C4-2B (cell line): ENCODE data around the gene OTC.

ENCODE experiments used
- H3K27ac ChIP-seq: fragments of 450-650 bp; 2 replicates; pipeline ENCODE4 v1.5.1; 2017
- ZFX ChIP-seq: fragments of 450-650 bp; IDR thresholded peaks from 2 replicates; pipeline ENCODE4 v1.6.1; 2017
- TF ChIP-seq, protein P1 (sequence below): fragments of 450-650 bp; conservative IDR thresholded peaks from 2 replicates; pipeline ENCODE4 v1.5.1; 2017; ENCODE audit warnings: mild to moderate bottlenecking

OTC gene

DNA sequence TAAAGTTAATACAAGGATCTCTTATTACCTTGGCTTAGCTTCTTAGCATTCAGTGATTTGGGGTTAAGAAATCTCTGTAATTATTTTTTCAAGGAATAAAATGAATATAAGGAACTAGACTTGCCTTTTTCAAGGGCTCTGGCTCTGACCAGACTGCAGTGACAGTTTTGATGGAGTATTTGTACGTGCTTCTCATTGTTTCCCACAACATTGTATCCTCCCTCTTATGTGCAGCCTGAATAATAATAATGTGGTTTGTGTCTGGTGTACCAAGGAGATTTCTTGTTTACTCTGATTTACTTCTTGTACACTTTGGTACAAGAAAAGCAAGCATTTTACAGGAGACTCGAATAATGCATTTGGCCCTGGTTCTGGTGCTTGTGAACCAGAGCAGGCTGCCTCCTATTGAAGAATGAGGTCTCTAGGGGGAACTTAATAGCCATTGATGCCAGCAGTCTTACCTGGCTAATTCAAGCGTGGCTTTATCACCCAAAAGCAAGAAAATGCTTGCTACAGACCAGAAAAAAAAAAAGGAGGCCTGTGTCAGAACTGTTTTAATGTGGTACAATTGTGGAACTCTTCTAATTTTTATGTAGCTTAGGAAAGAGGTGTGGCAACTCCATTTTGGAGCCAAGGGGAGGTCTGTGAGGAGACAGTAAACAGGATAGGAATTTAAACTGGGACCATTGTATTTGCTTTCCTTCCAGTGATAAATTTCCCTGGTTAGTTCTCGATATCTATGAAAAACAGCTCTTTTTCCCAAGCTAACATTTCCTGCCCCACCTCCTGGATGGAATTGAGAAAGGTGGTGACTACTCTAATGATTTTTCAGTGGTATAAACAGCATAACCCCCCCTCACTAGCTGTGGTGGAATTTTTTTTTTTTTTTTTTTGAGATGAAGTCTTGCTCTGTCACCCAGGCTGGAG lies 5.6 kb downstream of the OTC start:
- TF ChIP-seq ZFX: no peak
- TF ChIP-seq, protein P1, sequence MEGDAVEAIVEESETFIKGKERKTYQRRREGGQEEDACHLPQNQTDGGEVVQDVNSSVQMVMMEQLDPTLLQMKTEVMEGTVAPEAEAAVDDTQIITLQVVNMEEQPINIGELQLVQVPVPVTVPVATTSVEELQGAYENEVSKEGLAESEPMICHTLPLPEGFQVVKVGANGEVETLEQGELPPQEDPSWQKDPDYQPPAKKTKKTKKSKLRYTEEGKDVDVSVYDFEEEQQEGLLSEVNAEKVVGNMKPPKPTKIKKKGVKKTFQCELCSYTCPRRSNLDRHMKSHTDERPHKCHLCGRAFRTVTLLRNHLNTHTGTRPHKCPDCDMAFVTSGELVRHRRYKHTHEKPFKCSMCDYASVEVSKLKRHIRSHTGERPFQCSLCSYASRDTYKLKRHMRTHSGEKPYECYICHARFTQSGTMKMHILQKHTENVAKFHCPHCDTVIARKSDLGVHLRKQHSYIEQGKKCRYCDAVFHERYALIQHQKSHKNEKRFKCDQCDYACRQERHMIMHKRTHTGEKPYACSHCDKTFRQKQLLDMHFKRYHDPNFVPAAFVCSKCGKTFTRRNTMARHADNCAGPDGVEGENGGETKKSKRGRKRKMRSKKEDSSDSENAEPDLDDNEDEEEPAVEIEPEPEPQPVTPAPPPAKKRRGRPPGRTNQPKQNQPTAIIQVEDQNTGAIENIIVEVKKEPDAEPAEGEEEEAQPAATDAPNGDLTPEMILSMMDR: no peak
- no peak overlapping the region for H3K27ac ChIP-seq

DNA sequence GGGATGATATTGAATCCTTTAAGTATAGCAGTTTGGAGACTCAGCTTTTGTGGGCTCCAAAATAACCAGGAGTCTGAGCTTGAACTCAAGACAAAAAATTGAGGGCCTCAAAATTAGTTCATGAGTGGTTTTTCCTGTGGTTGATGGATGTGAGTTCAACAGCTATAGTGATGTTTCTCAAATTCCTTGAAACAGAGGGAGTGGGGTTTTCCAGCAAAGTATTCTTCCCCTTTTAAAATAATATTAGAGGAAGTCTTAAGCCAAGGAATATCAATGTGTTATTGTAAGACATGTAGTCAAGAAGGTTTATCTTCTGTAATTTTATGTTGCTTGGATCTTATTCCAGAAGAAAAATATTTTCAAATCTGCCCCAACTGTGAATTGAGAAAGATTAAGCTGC lies 10.6 kb downstream of the OTC start:
- H3K27ac ChIP-seq: no peak overlapping the region
- no peak for TF ChIP-seq ZFX
- TF ChIP-seq, protein P1: no peak

DNA sequence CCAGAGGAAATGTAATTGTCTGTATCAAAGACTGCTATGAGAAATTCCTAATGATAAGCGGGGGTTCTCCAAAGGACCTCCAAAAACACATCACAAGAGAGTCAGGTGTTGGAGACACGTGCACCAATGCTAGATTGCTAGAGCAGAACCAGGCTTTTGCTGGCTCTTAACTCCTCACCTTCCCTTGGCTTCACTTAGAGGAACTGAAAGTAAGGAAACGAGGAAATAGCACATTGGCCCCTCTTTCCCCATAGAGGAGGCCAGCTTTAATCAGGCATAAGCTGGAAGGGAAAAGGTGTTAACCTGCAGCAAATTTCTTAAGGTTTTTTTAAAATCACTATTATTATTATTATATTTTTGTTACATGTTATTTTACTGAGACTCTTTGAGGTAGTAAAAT lies 13.6 kb downstream of the OTC start:
- no peak overlapping the region for H3K27ac ChIP-seq
- TF ChIP-seq, protein P1: no peak
- no peak for TF ChIP-seq ZFX

DNA sequence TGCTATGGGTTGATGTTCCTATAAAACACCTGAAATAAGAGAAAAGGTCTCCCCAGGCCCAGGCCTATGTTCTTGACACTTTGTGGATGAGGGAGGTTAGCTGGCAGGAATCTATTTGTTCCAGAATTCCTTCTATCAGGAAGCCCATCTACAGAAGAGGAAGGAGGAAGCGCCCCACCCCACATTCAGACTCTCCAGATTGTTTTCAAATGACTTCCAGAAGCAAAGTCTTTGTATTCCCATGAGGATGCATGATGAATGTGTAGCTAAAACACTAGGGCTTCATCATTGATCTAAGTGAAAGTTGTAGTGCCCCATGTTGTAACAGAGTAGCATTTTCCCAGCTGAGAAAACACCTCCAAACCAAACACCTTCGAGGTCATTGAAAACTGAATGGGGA lies 16.4 kb downstream of the OTC start:
- TF ChIP-seq, protein P1: no peak
- TF ChIP-seq ZFX: no peak
- H3K27ac ChIP-seq: no peak overlapping the region

DNA sequence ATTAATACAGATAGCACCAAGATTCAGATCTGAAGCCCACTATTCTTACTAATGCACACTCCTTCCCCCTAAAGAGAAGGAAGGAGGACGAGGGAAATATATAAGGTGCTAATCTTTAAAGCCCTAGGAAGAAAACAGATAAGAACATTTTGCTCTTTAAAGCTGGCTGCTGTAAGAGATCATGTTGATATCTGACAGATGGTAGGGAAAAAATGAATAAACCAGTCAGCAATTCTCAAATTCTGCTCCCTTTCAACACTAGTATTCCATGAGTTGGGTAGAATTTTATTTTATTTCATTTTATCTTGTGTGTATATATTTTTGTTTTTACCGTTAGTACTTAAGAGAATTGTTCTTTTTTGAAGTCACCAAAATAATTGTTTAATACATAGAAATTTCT lies 19.2 kb downstream of the OTC start:
- H3K27ac ChIP-seq: no peak overlapping the region
- TF ChIP-seq, protein P1: no peak
- no peak for TF ChIP-seq ZFX

DNA sequence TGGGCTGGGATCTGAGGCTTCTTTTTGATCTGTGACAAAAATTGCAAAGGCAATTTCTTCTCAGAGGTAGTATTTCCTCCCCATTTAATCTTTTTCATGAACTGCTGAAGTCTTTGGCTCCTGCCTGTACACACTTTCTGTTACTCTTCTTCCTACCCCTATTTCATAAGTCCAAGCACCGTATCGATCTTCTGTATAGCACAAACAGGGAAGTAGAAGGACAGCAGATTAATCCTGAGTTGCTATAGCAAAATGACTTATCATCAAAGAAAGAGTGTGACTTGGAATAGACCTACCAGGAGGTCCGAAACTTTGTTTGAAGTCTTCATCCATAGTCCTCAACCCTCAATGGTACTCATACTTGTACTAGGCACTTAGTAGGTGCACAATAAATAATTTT lies 22.0 kb downstream of the OTC start:
- H3K27ac ChIP-seq: no peak overlapping the region
- TF ChIP-seq, protein P1: no peak
- no peak for TF ChIP-seq ZFX

DNA sequence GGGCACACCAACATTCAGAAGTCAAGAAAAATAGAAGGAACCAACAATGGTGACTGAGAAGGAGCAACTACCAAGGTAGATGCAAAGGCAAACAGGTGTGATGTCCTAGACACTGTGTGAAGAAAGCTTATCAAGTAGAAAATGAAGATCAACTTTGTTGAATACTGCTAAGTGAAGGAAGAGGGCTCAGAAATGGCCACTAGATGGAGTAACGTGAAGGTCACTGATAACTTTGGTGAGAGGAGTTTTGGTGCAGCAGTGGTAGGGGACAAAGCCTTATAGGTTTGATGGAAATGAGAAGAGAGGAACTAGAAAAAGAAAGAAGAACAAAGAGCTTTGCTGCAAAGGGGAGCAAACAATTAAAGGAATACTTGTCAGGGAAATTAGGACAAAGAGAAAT lies 23.5 kb downstream of the OTC start:
- no peak overlapping the region for H3K27ac ChIP-seq
- TF ChIP-seq, protein P1: peak; percentile 51
- TF ChIP-seq ZFX: no peak
